Osteoblast (primary cell): ENCODE results near the gene FILIP1L. TPM values are rescaled to one million over a fixed set of nuclear protein-coding genes. Genes with fewer than 3 reads are reported as not detected.

Experiments
- DNase-seq: peaks from one replicate; pipeline ENCODE4 v3.0.0; 2011; ENCODE audit warnings: low spot score, mixed read lengths; ENCODE audit not compliant: insufficient read length; ENCODE audit errors: missing footprints
- H2AFZ ChIP-seq: 2 replicates; pipeline ENCODE4 v1.6.0; 2011; ENCODE audit warnings: mild to moderate bottlenecking, low read length
- H3K27ac ChIP-seq: 2 replicates; pipeline ENCODE4 v1.5.1; 2011; ENCODE audit warnings: mild to moderate bottlenecking, low read depth, low read length, moderate library complexity
- H3K27me3 ChIP-seq: 2 replicates; pipeline ENCODE4 v1.6.0; 2012; ENCODE audit warnings: mild to moderate bottlenecking, control low read depth, inconsistent platforms, low read length, moderate library complexity; ENCODE audit not compliant: insufficient read depth
- H3K36me3 ChIP-seq: 2 replicates; pipeline ENCODE4 v1.5.1; 2011; ENCODE audit warnings: mild to moderate bottlenecking, low read length, control low read depth, moderate library complexity; ENCODE audit not compliant: insufficient read depth
- H3K4me1 ChIP-seq: 2 replicates; pipeline ENCODE4 v1.5.1; 2011; ENCODE audit warnings: mild to moderate bottlenecking, low read length, control low read depth, moderate library complexity; ENCODE audit not compliant: insufficient read depth
- H3K4me2 ChIP-seq: 2 replicates; pipeline ENCODE4 v1.6.0; 2011; ENCODE audit warnings: mild to moderate bottlenecking, low read length; ENCODE audit not compliant: insufficient read depth
- H3K4me3 ChIP-seq: fragments of 200-600 bp; sonication (generic); 3 replicates; pipeline ENCODE4 v1.5.1; 2012; ENCODE audit warnings: mild to moderate bottlenecking, low read length, inconsistent platforms; ENCODE audit not compliant: insufficient read depth
- H3K79me2 ChIP-seq: 2 replicates; pipeline ENCODE4 v1.6.0; 2012; ENCODE audit warnings: mild to moderate bottlenecking, low read length, control low read depth, inconsistent platforms; ENCODE audit not compliant: insufficient read depth
- H3K9me3 ChIP-seq: 2 replicates; pipeline ENCODE4 v1.5.1; 2011; ENCODE audit warnings: low read depth, low read length, control low read depth
- H4K20me1 ChIP-seq: 2 replicates; pipeline ENCODE4 v1.6.0; 2012; ENCODE audit warnings: mild to moderate bottlenecking, low read length, control low read depth; ENCODE audit not compliant: insufficient read depth
- total RNA-seq: library from RNA; depleted of rRNA; stranded (reverse); fragments of >200 nt; gene quantifications from 2 replicates; pipeline ENCODE4 v1.2.3, GENCODE V29; 2012
- TF ChIP-seq, protein P1 (sequence below): IDR thresholded peaks from 2 replicates; pipeline ENCODE4 v1.5.1; 2011; ENCODE audit warnings: mild to moderate bottlenecking, low read depth, low read length, moderate library complexity; ENCODE audit errors: extremely low read depth

Gene FILIP1L
- total RNA-seq, 1 donor: 5.8 TPM

DNA sequence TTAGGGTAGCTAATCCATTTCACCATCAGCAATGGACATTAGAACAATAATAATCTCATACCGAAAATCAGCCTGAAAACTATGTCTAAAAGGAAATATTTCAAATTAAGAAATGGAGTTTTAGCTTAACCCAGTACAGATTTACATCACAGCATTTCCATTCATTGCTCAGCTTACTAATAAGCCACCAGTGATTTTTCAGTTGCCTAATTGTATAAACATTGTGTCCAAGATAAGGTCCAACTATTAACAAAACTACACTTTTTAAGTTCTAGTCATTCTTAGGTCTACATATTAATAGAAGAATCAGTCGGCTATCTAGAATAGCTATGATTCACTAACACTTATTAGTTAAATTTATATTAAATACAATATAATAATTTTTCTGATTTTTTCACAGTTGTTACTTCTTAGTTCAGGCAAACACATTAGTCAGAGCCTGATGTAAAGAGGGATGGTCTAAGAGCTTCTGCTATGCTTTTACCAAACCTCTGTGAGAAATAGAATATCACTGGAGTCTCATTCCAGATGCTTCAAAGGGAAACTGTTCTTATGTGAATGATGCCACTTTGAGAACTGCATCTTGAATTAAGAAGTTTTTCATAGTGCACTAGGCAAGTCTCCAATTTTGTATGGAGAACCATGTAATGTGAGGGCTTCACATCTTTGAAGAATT, 222.6 kb downstream of the FILIP1L start:
- Histone ChIP-seq H3K79me2 (no peaks in the 10 kb centered on the region), H3K27me3 (no peaks in the 10 kb centered on the region), H3K9me3 (no peaks in the 10 kb centered on the region), H3K4me3 (no peak overlapping the region), H3K4me2 (no peak overlapping the region), H3K4me1 (peaks cover 19% of the 10 kb centered on the region), H3K36me3 (no peaks in the 10 kb centered on the region), H2AFZ (no peak overlapping the region), H3K27ac (no peak overlapping the region), H4K20me1 (no peaks in the 10 kb centered on the region)
- TF ChIP-seq, protein P1, sequence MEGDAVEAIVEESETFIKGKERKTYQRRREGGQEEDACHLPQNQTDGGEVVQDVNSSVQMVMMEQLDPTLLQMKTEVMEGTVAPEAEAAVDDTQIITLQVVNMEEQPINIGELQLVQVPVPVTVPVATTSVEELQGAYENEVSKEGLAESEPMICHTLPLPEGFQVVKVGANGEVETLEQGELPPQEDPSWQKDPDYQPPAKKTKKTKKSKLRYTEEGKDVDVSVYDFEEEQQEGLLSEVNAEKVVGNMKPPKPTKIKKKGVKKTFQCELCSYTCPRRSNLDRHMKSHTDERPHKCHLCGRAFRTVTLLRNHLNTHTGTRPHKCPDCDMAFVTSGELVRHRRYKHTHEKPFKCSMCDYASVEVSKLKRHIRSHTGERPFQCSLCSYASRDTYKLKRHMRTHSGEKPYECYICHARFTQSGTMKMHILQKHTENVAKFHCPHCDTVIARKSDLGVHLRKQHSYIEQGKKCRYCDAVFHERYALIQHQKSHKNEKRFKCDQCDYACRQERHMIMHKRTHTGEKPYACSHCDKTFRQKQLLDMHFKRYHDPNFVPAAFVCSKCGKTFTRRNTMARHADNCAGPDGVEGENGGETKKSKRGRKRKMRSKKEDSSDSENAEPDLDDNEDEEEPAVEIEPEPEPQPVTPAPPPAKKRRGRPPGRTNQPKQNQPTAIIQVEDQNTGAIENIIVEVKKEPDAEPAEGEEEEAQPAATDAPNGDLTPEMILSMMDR: no peak
- DNase-seq: no peak

DNA sequence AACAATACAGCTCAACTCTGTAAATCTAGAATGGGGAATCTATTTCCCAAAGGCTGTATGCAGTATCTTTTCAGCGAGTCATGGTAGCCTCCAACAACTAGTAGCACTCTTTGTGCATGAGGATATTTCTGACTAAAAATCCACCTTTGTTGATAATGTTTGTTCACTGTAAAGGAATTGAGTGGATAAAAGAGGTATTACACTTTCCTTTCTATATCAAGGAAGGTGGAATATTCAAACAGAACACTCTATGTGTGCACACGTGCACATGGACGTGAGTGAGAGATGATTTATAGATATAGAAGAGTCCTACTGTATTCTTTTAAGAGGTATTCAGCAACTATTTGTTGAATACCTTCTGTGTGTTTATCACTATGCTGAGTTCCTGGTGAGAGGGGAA, 228.4 kb downstream of the FILIP1L start:
- no peak for DNase-seq
- Histone ChIP-seq H3K9me3 (no peaks in the 10 kb centered on the region), H3K27me3 (no peaks in the 10 kb centered on the region), H3K4me2 (no peak overlapping the region), H3K79me2 (no peaks in the 10 kb centered on the region), H3K4me3 (no peak overlapping the region), H3K4me1 (no peaks in the 10 kb centered on the region), H2AFZ (no peak overlapping the region), H3K36me3 (no peaks in the 10 kb centered on the region), H3K27ac (no peak overlapping the region), H4K20me1 (no peaks in the 10 kb centered on the region)
- TF ChIP-seq, protein P1: no peak

DNA sequence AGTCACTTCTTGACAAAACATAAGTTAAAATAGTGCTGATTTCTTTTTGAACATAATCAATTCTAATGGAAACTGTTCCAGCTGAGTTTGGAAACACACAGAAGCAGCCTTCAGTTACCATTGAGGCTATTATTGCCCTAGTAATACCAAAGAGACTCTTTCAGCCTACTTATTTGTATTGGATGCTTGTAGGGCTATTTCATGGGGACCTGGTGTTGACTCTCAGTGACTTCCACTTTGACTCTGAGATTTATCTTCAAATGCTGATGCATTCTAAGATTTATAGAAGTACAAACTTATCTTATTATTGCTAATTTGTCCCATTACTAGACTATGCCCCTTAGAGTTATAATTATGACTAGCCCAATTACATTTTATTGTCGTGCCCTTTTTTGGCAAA, 229.2 kb downstream of the FILIP1L start:
- Histone ChIP-seq H4K20me1 (no peaks in the 10 kb centered on the region), H3K27ac (no peak overlapping the region), H2AFZ (no peak overlapping the region), H3K4me1 (no peaks in the 10 kb centered on the region), H3K36me3 (no peaks in the 10 kb centered on the region), H3K9me3 (no peaks in the 10 kb centered on the region), H3K4me3 (no peak overlapping the region), H3K79me2 (no peaks in the 10 kb centered on the region), H3K4me2 (no peak overlapping the region), H3K27me3 (no peaks in the 10 kb centered on the region)
- DNase-seq: no peak
- TF ChIP-seq, protein P1: no peak

DNA sequence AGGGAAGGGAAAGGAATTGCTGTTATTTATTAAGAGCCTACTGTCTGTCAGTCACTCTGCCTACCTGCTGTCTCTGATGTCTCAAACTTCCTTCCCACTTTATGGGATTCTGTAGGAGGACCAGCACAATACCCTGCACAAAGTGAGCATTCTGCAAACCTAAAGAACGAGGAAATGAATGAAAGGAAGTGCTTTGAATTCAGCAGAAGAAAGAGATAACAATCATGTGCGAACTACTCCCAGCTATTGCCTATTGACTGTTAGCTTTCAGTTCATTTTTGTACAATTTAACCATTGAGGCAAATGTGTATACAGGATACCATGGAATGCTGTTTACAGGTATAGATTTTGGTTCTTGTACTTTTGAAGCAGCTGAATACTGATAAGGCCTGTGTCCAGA, 229.8 kb downstream of the FILIP1L start:
- Histone ChIP-seq H3K9me3 (no peaks in the 10 kb centered on the region), H2AFZ (no peak overlapping the region), H3K79me2 (peaks cover 2% of the 10 kb centered on the region), H3K4me1 (no peaks in the 10 kb centered on the region), H3K4me2 (no peak overlapping the region), H4K20me1 (no peaks in the 10 kb centered on the region), H3K36me3 (no peaks in the 10 kb centered on the region), H3K4me3 (no peak overlapping the region), H3K27ac (no peak overlapping the region), H3K27me3 (no peaks in the 10 kb centered on the region)
- DNase-seq: no peak
- TF ChIP-seq, protein P1: no peak
